SK-N-SH (cell line): ENCODE data around the gene COL28A1. TPM values are rescaled to one million over a fixed set of nuclear protein-coding genes. Genes with fewer than 3 reads are reported as not detected.

ENCODE experiments used
- CTCF ChIA-PET: fragments of 300-600, 350-600 bp; formaldehyde crosslinking; extraction: SDS; loops from one replicate; lab custom pipeline; 2021; lab: Yijun Ruan, JAX
- POLR2A ChIA-PET: fragments of 350-600 bp; sonication (Branson Sonifier 250); formaldehyde crosslinking; extraction: SDS; loops from one replicate; lab custom pipeline; 2020; ENCODE audit warnings: antibody characterized with exemption, inconsistent platforms; lab: Yijun Ruan, JAX
- DNase-seq: peaks from one replicate; pipeline ENCODE4 v3.0.0; 2012
- H2AFZ ChIP-seq: fragments of 200-600 bp; sonication (generic); 2 replicates; pipeline ENCODE4 v1.8.1; 2016; ENCODE audit warnings: antibody characterized with exemption, mild to moderate bottlenecking, low read depth
- H3F3A ChIP-seq: fragments of 200-600 bp; sonication (generic); replicated peaks from 2 replicates; pipeline ENCODE3; 2016; ENCODE audit warnings: antibody characterized with exemption, mild to moderate bottlenecking; ENCODE audit not compliant: insufficient read depth
- H3K27ac ChIP-seq, 2 experiments: fragments of 200-500 bp in 1 of 2; fragments of 200-600 bp in 1 of 2; sonication (Bioruptor generic) in 1 of 2; sonication (generic), shearing (Covaris generic) in 1 of 2; 2 replicates each; pipeline versions ENCODE4 v1.5.1 to v1.6.1; 2014 to 2016; ENCODE audit warnings: low read depth in 2 of 2, inconsistent platforms in 1 of 2, low read length in 1 of 2, mild to moderate bottlenecking in 1 of 2, mixed read lengths in 1 of 2
- H3K27me3 ChIP-seq: fragments of 200-600 bp; sonication (generic), shearing (Covaris generic); 2 replicates; pipeline ENCODE4 v1.6.1; 2016; ENCODE audit warnings: mixed run types; ENCODE audit not compliant: insufficient read depth
- H3K36me3 ChIP-seq, 2 experiments: fragments of 200-500 bp in 1 of 2; fragments of 200-600 bp in 1 of 2; sonication (Bioruptor generic) in 1 of 2; sonication (generic) in 1 of 2; replicated peaks in 1 of 2; 2 replicates each; pipeline versions ENCODE3 to v1.5.1; 2014 to 2016; ENCODE audit warnings: low read length in 1 of 2, mild to moderate bottlenecking in 1 of 2; ENCODE audit not compliant: insufficient read depth in 2 of 2, control insufficient read depth in 1 of 2
- H3K4me1 ChIP-seq, 2 experiments: fragments of 200-500 bp in 1 of 2; fragments of 200-600 bp in 1 of 2; sonication (Bioruptor generic) in 1 of 2; sonication (generic), shearing (Covaris generic) in 1 of 2; 2 replicates each; pipeline versions ENCODE4 v1.5.1 to v1.6.1; 2014 to 2016; ENCODE audit warnings: low read depth in 1 of 2, low read length in 1 of 2, mixed run types in 1 of 2; ENCODE audit not compliant: insufficient read depth in 2 of 2, control insufficient read depth in 1 of 2
- H3K4me2 ChIP-seq: fragments of 200-600 bp; sonication (generic), shearing (Covaris generic); 2 replicates; pipeline ENCODE4 v1.6.1; 2017; ENCODE audit warnings: mixed run types
- H3K4me3 ChIP-seq, 2 experiments: fragments of 200-500 bp in 1 of 2; fragments of 200-600 bp in 1 of 2; sonication (Bioruptor generic) in 1 of 2; sonication (generic), shearing (Covaris generic) in 1 of 2; 2 replicates each; pipeline versions ENCODE4 v1.5.1 to v1.8.1; 2014 to 2016; ENCODE audit warnings: low read depth in 2 of 2, inconsistent platforms in 1 of 2, low read length in 1 of 2, mild to moderate bottlenecking in 1 of 2, mixed read lengths in 1 of 2, moderate library complexity in 1 of 2
- H3K79me2 ChIP-seq: fragments of 200-600 bp; sonication (generic); 2 replicates; pipeline ENCODE4 v1.8.1; 2017; ENCODE audit warnings: mild to moderate bottlenecking; ENCODE audit not compliant: insufficient read depth
- H3K9ac ChIP-seq: fragments of 200-600 bp; sonication (generic); 2 replicates; pipeline ENCODE4 v1.6.1; 2017; ENCODE audit warnings: mixed run types
- H3K9me2 ChIP-seq: fragments of 200-600 bp; sonication (generic); 2 replicates; pipeline ENCODE4 v1.6.1; 2017; ENCODE audit warnings: mixed run types
- H3K9me3 ChIP-seq: fragments of 200-600 bp; sonication (generic); 2 replicates; pipeline ENCODE4 v1.6.1; 2017; ENCODE audit warnings: mixed run types, mild to moderate bottlenecking, moderate library complexity
- H4K20me1 ChIP-seq: fragments of 200-600 bp; sonication (generic); 2 replicates; pipeline ENCODE4 v1.6.1; 2017; ENCODE audit warnings: mild to moderate bottlenecking, mixed run types; ENCODE audit not compliant: insufficient read depth
- CHD2 ChIP-seq: fragments of 150-350 bp; IDR thresholded peaks from 2 replicates; pipeline ENCODE4 v1.6.1; 2018; ENCODE audit warnings: low read length; ENCODE audit not compliant: partially characterized antibody
- CTCF ChIP-seq: fragments of 200-600 bp; sonication (generic); IDR thresholded peaks from 2 replicates; pipeline ENCODE4 v1.6.1; 2017; ENCODE audit warnings: antibody characterized with exemption, mild to moderate bottlenecking, moderate library complexity
- ELF1 ChIP-seq: IDR thresholded peaks from 2 replicates; pipeline ENCODE4 v1.4.0; 2012
- EP300 ChIP-seq, 2 experiments: IDR thresholded peaks; 2 replicates each; pipeline versions ENCODE4 v1.4.0 to v1.6.1; 2012; ENCODE audit warnings: borderline replicate concordance in 1 of 2, low read depth in 1 of 2, low read length in 1 of 2
- EZH2phosphoT487 ChIP-seq: fragments of 200-600 bp; sonication (generic); IDR thresholded peaks from 2 replicates; pipeline ENCODE4 v1.6.1; 2017; ENCODE audit warnings: low read depth, mixed run types, mild to moderate bottlenecking, antibody characterized with exemption, moderate library complexity, borderline replicate concordance
- FOSL2 ChIP-seq: IDR thresholded peaks from 2 replicates; pipeline ENCODE4 v1.4.0; 2012; ENCODE audit warnings: low read depth, mild to moderate bottlenecking, moderate library complexity, borderline replicate concordance
- FOXJ3 ChIP-seq: sonication (generic); formaldehyde crosslinking; IDR thresholded peaks from 2 replicates; pipeline ENCODE4 v1.5.1; 2020; ENCODE audit warnings: mild to moderate bottlenecking, missing genetic modification reagents
- GATA2 ChIP-seq: sonication (generic); formaldehyde crosslinking; IDR thresholded peaks from 2 replicates; pipeline ENCODE4 v1.5.0; 2020; ENCODE audit warnings: mild to moderate bottlenecking, missing genetic modification reagents
- IRF3 ChIP-seq: fragments of 150-350 bp; IDR thresholded peaks from 2 replicates; pipeline ENCODE4 v1.6.1; 2016; ENCODE audit warnings: mild to moderate bottlenecking, low read depth, low read length
- JUND ChIP-seq: IDR thresholded peaks from 2 replicates; pipeline ENCODE4 v1.4.0; 2012
- MXI1 ChIP-seq: IDR thresholded peaks from 2 replicates; pipeline ENCODE4 v1.6.1; 2012; ENCODE audit warnings: mild to moderate bottlenecking, low read depth, low read length, improper control_type of control experiment
- NRF1 ChIP-seq: IDR thresholded peaks from 2 replicates; pipeline ENCODE4 v1.6.1; 2012; ENCODE audit warnings: low read depth, mild to moderate bottlenecking, low read length
- POLR2AphosphoS5 ChIP-seq: IDR thresholded peaks from 2 replicates; pipeline ENCODE4 v1.6.1; 2012; ENCODE audit warnings: low read depth, low read length
- RXRA ChIP-seq: IDR thresholded peaks from 2 replicates; pipeline ENCODE4 v1.4.0; 2012; ENCODE audit warnings: low read depth, mild to moderate bottlenecking, borderline replicate concordance
- TAF1 ChIP-seq: IDR thresholded peaks from 2 replicates; pipeline ENCODE4 v1.6.1; 2012; ENCODE audit warnings: low read depth, mild to moderate bottlenecking, low read length, moderate library complexity, borderline replicate concordance
- TCF12 ChIP-seq: IDR thresholded peaks from 2 replicates; pipeline ENCODE4 v1.4.0; 2012
- USF2 ChIP-seq: fragments of 150-350 bp; IDR thresholded peaks from 2 replicates; pipeline ENCODE4 v1.6.1; 2017; ENCODE audit warnings: antibody characterized with exemption, low read length, low read depth, borderline replicate concordance
- WGBS: methylation state at CpG from one replicate; pipeline ENCODE4 v1.1.6; 2017; ENCODE audit warnings: low lambda C conversion rate; 5-methylcytosine and 5-hydroxymethylcytosine counted together
- polyA plus RNA-seq, 3 experiments: library from polyadenylated mRNA; depleted of rRNA; stranded (reverse); fragments of >200 nt; gene quantifications; 2 replicates each; pipeline ENCODE4 v1.2.3, GENCODE V29; 2012
- TF ChIP-seq, protein P1 (sequence below): IDR thresholded peaks from 2 replicates; pipeline ENCODE4 v1.4.0; 2012; ENCODE audit warnings: low read depth
- TF ChIP-seq, protein P2 (sequence below): IDR thresholded peaks from 2 replicates; pipeline ENCODE4 v1.6.1; 2012; ENCODE audit warnings: mild to moderate bottlenecking, low read depth, low read length, moderate library complexity

COL28A1 gene
- polyA plus RNA-seq, 1 of the 3 experiments (the other 2 are of a cell fraction), result not detected

DNA sequence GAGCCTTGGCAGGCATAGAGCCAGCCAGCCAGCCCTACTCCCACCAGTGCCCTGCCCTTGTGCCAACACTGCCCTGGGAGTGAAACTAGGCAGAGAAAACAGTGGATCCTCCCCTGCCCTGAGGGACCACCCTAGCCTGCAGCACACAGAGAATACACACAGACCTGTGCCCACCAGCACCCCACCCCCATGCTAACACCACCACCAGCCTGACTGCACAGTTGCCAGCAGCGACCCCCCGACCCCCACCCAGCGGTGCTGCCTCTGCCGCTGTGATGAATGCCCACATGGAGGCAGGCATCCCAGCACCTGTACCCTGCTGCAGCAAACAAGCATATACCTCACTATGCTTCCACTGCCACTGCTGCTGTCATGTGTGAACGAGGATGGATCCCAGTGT lies 21.6 kb upstream of the COL28A1 start:
- Histone ChIP-seq H3K4me3 (no peak overlapping the region), H3K9me2 (no peaks in the 10 kb centered on the region), H3K36me3 (peaks cover 0 to 4% of the 10 kb centered on the region in 2 experiments), H3K9ac (no peak overlapping the region), H3K9me3 (peaks cover 7% of the 10 kb centered on the region; the same call in 1 of the 2 replicates), H3K27me3 (no peaks in the 10 kb centered on the region), H3K27ac (no peak overlapping the region), H3K4me2 (no peak overlapping the region), H3F3A (no peaks in the 10 kb centered on the region), H3K4me1 (peaks cover 7 to 15% of the 10 kb centered on the region in 2 experiments; a peak in 2 of 4 replicates), H2AFZ (no peak overlapping the region), H3K79me2 (no peaks in the 10 kb centered on the region), H4K20me1 (no peaks in the 10 kb centered on the region)
- POLR2A ChIA-PET, result no interaction called here
- CTCF ChIA-PET, result interaction anchor here (1.1 to 1.5 kb wide), 2 partner anchors 11 to 133 kb away, joined by 3 to 4 read pairs; no protein-coding TSS in a partner anchor
- 14% methylated on average over 3 of the region's 5 CpGs for WGBS
- TF ChIP-seq USF2, result no peak
- TF ChIP-seq, protein P1, sequence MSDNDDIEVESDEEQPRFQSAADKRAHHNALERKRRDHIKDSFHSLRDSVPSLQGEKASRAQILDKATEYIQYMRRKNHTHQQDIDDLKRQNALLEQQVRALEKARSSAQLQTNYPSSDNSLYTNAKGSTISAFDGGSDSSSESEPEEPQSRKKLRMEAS, result no peak
- TF ChIP-seq FOXJ3, result no peak
- no peak for TF ChIP-seq NRF1
- TF ChIP-seq EZH2phosphoT487, result no peak
- no peak for TF ChIP-seq CHD2
- no peak for TF ChIP-seq FOSL2
- TF ChIP-seq TAF1, result no peak
- no peak for TF ChIP-seq TCF12
- TF ChIP-seq ELF1, result no peak
- no peak for TF ChIP-seq POLR2AphosphoS5
- no peak for TF ChIP-seq EP300 (IDR thresholded peaks at IDR 0.05; ENCODE audit: borderline replicate concordance in 1 of 2, low read depth in 1 of 2, low read length in 1 of 2)
- no peak for TF ChIP-seq JUND
- no peak for TF ChIP-seq CTCF
- TF ChIP-seq GATA2 (CRISPR knock-in tag), result no peak
- no peak for TF ChIP-seq MXI1
- no peak for TF ChIP-seq RXRA
- no peak for DNase-seq

GRCh38 chr7:7556852-7557251 lies 21.2 kb upstream of the COL28A1 start:
- no peak overlapping the region for H3K9ac ChIP-seq
- H4K20me1 ChIP-seq, result no peaks in the 10 kb centered on the region
- H3K36me3 ChIP-seq, result peaks cover 0 to 4% of the 10 kb centered on the region in 2 experiments
- H3K9me2 ChIP-seq, result no peaks in the 10 kb centered on the region
- TF ChIP-seq CHD2 (no peak), EP300 (IDR thresholded peaks at IDR 0.05; ENCODE audit: borderline replicate concordance in 1 of 2, low read depth in 1 of 2, low read length in 1 of 2) (no peak), IRF3 (no peak), EZH2phosphoT487 (no peak), ELF1 (no peak)
- TF ChIP-seq, protein P1, result no peak
- TF ChIP-seq, protein P2, sequence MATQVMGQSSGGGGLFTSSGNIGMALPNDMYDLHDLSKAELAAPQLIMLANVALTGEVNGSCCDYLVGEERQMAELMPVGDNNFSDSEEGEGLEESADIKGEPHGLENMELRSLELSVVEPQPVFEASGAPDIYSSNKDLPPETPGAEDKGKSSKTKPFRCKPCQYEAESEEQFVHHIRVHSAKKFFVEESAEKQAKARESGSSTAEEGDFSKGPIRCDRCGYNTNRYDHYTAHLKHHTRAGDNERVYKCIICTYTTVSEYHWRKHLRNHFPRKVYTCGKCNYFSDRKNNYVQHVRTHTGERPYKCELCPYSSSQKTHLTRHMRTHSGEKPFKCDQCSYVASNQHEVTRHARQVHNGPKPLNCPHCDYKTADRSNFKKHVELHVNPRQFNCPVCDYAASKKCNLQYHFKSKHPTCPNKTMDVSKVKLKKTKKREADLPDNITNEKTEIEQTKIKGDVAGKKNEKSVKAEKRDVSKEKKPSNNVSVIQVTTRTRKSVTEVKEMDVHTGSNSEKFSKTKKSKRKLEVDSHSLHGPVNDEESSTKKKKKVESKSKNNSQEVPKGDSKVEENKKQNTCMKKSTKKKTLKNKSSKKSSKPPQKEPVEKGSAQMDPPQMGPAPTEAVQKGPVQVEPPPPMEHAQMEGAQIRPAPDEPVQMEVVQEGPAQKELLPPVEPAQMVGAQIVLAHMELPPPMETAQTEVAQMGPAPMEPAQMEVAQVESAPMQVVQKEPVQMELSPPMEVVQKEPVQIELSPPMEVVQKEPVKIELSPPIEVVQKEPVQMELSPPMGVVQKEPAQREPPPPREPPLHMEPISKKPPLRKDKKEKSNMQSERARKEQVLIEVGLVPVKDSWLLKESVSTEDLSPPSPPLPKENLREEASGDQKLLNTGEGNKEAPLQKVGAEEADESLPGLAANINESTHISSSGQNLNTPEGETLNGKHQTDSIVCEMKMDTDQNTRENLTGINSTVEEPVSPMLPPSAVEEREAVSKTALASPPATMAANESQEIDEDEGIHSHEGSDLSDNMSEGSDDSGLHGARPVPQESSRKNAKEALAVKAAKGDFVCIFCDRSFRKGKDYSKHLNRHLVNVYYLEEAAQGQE, result no peak
- POLR2A ChIA-PET, result no interaction called here
- H3K4me1 ChIP-seq, result peaks cover 7 to 15% of the 10 kb centered on the region in 2 experiments; a peak in 2 of 4 replicates
- H3K27me3 ChIP-seq, result no peaks in the 10 kb centered on the region
- no peak overlapping the region for H3K4me3 ChIP-seq
- CTCF ChIA-PET, result interaction anchor here (1.1 to 1.5 kb wide), 3 partner anchors 11 to 454 kb away, joined by 3 to 4 read pairs (median 3); no protein-coding TSS in a partner anchor
- 57% methylated on average over 1 of the region's 1 CpG for WGBS
- DNase-seq, result no peak
- no peak overlapping the region for H3K27ac ChIP-seq
- no peak overlapping the region for H2AFZ ChIP-seq
- peaks cover 7% of the 10 kb centered on the region; the same call in 1 of the 2 replicates for H3K9me3 ChIP-seq
- no peak overlapping the region for H3K4me2 ChIP-seq
- H3K79me2 ChIP-seq, result no peaks in the 10 kb centered on the region
- no peaks in the 10 kb centered on the region for H3F3A ChIP-seq
